ENCODE data around the gene GRM4. TPM values are rescaled to one million over a fixed set of nuclear protein-coding genes. Genes with fewer than 3 reads are reported as not detected.

The GRM4 gene
- total and polyA plus RNA-seq, 8 donors, result 0.30 to 0.70 (median 0.43) TPM; not detected in 2

DNA sequence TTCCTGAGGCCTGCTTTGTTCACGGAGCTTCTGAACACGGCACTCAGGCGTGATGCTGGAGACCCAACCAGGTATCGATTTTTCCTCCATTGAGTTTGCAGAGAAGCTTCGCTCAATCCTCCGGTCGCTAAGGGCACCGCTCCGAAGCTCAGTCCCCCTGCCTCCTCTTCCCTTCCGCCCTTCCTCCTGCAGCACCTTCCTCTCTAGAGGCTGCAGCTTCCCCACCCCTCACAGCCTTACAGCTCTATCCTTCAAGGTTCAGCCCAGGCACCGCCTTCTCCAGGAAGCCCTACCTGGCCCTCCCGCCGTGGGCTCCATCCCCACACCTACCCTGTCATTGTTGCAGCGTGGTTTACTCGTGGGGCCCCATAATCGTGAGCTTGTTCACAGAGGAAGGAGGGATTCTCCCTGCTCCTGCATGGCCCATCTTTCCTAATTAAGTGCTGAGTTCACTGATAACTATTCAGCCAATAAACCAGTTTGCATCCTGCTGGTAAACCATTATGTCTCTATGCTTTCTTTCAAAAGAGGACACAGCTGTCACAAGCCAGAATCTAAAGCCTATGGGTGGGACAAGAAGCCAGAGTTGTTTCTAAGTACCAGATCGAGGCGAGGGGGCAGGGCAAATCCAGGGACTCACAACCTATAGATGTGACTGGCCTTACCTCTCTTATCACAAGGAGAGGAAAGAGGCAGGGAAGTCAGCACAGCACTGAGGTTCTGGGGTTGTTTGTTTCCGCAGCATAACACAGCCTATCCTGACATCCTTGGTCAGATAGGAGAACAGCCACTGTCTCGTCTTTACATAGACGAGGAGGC is 152.0 kb downstream of the GRM4 start:
- DNase-seq (no peak), ATAC-seq (no peak)
- no peaks in the 10 kb centered on the region for H3K36me3 ChIP-seq
- intact Hi-C loops (cut with DNase I), result no loop called here
- no peak overlapping the region for H3K27ac ChIP-seq
- peaks cover 0 to 4% of the 10 kb centered on the region in 2 donors for H3K9me3 ChIP-seq
- no peak overlapping the region for H3K4me3 ChIP-seq
- TF ChIP-seq, protein P1, sequence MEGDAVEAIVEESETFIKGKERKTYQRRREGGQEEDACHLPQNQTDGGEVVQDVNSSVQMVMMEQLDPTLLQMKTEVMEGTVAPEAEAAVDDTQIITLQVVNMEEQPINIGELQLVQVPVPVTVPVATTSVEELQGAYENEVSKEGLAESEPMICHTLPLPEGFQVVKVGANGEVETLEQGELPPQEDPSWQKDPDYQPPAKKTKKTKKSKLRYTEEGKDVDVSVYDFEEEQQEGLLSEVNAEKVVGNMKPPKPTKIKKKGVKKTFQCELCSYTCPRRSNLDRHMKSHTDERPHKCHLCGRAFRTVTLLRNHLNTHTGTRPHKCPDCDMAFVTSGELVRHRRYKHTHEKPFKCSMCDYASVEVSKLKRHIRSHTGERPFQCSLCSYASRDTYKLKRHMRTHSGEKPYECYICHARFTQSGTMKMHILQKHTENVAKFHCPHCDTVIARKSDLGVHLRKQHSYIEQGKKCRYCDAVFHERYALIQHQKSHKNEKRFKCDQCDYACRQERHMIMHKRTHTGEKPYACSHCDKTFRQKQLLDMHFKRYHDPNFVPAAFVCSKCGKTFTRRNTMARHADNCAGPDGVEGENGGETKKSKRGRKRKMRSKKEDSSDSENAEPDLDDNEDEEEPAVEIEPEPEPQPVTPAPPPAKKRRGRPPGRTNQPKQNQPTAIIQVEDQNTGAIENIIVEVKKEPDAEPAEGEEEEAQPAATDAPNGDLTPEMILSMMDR (IDR thresholded peaks at IDR 0.05), result no peak
- no peaks in the 10 kb centered on the region for H3K4me1 ChIP-seq
- peaks cover 0 to 12% of the 10 kb centered on the region in 2 donors for H3K27me3 ChIP-seq

DNA sequence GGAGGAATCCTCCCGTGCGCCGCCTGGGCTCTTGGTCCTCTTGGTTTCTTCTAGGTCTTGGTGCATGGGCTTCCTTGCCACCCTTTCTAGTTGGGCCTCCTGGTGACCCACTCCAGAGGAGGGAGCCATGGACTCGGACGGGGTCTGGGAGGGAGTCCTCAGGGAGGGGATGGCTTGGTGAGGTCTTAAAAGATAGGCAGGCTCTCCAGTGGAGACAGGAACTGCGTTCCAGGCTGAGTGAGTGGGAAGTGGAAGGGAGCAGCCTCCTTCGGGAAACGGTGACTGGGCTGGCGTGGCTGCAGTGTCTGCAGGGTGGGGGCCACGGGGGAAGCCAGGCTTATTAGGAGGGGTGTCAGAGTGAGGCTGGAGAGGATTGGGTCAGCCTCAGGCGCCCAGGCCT is 152.8 kb downstream of the GRM4 start:
- intact Hi-C loops (cut with DNase I), result no loop called here
- no peaks in the 10 kb centered on the region for H3K36me3 ChIP-seq
- no peaks in the 10 kb centered on the region for H3K4me1 ChIP-seq
- no peak for ATAC-seq
- no peak overlapping the region for H3K4me3 ChIP-seq
- no peak overlapping the region for H3K27ac ChIP-seq
- no peak for DNase-seq
- peaks cover 0 to 12% of the 10 kb centered on the region in 2 donors for H3K27me3 ChIP-seq
- TF ChIP-seq, protein P1 (IDR thresholded peaks at IDR 0.05), result no peak
- peaks cover 0 to 4% of the 10 kb centered on the region in 2 donors for H3K9me3 ChIP-seq

DNA sequence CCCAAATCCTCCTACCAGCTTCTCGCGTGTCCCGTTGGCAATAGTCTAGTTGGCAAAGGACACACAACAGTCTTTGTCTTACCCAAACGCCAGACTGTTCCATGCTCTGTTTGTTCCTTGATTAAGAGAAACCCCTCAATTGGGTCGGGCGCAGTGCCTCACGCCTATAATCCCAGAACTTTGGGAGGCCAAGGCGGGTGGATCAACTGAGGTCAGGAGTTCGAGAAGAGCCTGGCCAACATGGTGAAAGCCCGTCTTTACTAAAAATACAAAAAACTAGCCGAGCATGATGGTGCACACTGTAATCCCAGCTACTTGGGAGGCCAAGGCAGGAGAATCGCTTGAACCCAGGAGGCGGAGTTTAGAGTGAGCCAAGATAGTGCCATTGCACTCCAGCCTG is 153.7 kb downstream of the GRM4 start:
- no peak for ATAC-seq
- peaks cover 0 to 12% of the 10 kb centered on the region in 2 donors for H3K27me3 ChIP-seq
- DNase-seq, result no peak
- H3K9me3 ChIP-seq, result peaks cover 0 to 2% of the 10 kb centered on the region in 2 donors
- TF ChIP-seq, protein P1 (IDR thresholded peaks at IDR 0.05), result no peak
- H3K27ac ChIP-seq, result no peak overlapping the region
- H3K36me3 ChIP-seq, result no peaks in the 10 kb centered on the region
- no peak overlapping the region for H3K4me3 ChIP-seq
- intact Hi-C loops (cut with DNase I), result no loop called here
- H3K4me1 ChIP-seq, result no peaks in the 10 kb centered on the region

DNA sequence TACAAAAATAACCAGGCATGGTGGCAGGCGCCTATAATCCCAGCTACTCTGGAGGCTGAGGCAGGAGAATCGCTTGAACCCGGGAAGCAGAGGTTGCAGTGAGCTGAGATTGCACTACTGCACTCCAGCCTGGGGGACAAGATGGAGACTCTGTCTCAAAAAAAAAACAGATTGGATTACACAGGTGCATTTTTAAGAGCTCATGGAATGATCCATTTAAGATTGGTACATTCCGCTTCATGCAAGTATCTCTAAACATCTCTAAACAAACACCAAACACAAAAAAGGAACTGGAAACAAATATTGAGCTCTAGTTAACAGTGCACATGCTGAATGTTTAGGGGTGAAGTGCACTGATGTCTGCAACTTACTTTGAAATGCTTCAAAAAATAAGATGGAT is 154.3 kb downstream of the GRM4 start:
- ATAC-seq (no peak), DNase-seq (no peak)
- TF ChIP-seq, protein P1 (IDR thresholded peaks at IDR 0.05), result no peak
- peaks cover 0 to 12% of the 10 kb centered on the region in 2 donors for H3K27me3 ChIP-seq
- H3K4me3 ChIP-seq, result no peak overlapping the region
- no peaks in the 10 kb centered on the region for H3K9me3 ChIP-seq
- no peaks in the 10 kb centered on the region for H3K4me1 ChIP-seq
- H3K36me3 ChIP-seq, result no peaks in the 10 kb centered on the region
- intact Hi-C loops (cut with DNase I), result no loop called here
- no peak overlapping the region for H3K27ac ChIP-seq

DNA sequence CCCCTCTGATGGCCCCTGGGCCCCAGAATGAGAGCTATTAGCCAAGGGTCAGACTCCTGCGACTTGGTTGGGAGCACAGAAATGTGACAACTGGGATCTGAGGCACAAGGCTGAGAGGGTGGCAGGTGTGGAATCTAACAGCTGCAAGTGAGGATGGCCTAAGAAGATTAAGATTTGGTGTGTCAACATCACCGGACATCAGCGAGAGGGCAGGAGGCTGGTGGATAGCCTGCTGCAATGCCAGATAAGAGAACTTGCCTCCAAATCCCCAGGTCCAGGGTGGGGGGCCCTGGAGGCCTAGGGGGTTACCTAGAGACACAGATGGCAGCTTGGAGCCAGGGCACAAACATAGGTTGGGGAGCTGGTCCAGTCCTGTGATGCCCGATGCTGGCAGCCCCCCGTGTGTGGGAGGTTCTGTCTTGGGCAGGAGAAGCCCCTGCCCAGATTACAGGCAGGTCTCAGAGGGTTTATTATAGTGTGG is 155.8 kb downstream of the GRM4 start:
- H3K4me3 ChIP-seq, result no peak overlapping the region
- TF ChIP-seq, protein P1 (IDR thresholded peaks at IDR 0.05), result no peak
- DNase-seq, result no peak
- intact Hi-C loops (cut with DNase I), result no loop called here
- H3K36me3 ChIP-seq, result no peaks in the 10 kb centered on the region
- H3K27ac ChIP-seq, result no peak overlapping the region
- ATAC-seq, result no peak
- peaks cover 0 to 12% of the 10 kb centered on the region in 2 donors for H3K27me3 ChIP-seq
- H3K9me3 ChIP-seq, result no peaks in the 10 kb centered on the region
- H3K4me1 ChIP-seq, result no peaks in the 10 kb centered on the region
